ENCODE data around the gene KIF9.

- TF ChIP-seq CTCF (IDR thresholded peaks at IDR 0.05), result no peak
- no peak for TF ChIP-seq POLR2A (IDR thresholded peaks at IDR 0.05)
Observed at GRCh38 chr3:47283591-47284364, 1.2 kb upstream of the KIF9 start.
